Liver (tissue), 9 donors: ENCODE measurements around the gene LAMC3. TPM values are rescaled to one million over a fixed set of nuclear protein-coding genes. Genes with fewer than 3 reads are reported as not detected.

ENCODE experiments used
- DNase-seq: peaks from one replicate; pipeline ENCODE4 v3.0.0-alpha.2; 2017; ENCODE audit warnings: low spot score
- H3K27ac ChIP-seq, 2 donors: one replicate each; pipeline ENCODE4 v1.7.0; 2013; ENCODE audit warnings: inconsistent platforms in 2 of 2, low read length in 2 of 2, control low read depth in 1 of 2, low read depth in 1 of 2, mild to moderate bottlenecking in 1 of 2
- H3K27me3 ChIP-seq, 4 donors: one replicate each; pipeline versions ENCODE4 v1.6.1 to v1.7.0; 2013; ENCODE audit warnings: low read length in 3 of 4, inconsistent platforms in 1 of 4, mild to moderate bottlenecking in 1 of 4, moderate library complexity in 1 of 4; ENCODE audit not compliant: control insufficient read depth in 4 of 4, insufficient read depth in 4 of 4
- H3K36me3 ChIP-seq, 4 donors: one replicate each; pipeline versions ENCODE4 v1.6.1 to v1.7.0; 2013; ENCODE audit warnings: low read length in 3 of 4, mild to moderate bottlenecking in 3 of 4, low read depth in 1 of 4, moderate library complexity in 1 of 4; ENCODE audit not compliant: control insufficient read depth in 4 of 4, insufficient read depth in 3 of 4
- H3K4me1 ChIP-seq, 4 donors: one replicate each; pipeline versions ENCODE4 v1.6.1 to v1.7.0; 2013; ENCODE audit warnings: low read length in 3 of 4, mild to moderate bottlenecking in 3 of 4, moderate library complexity in 1 of 4; ENCODE audit not compliant: control insufficient read depth in 4 of 4, insufficient read depth in 4 of 4
- H3K4me3 ChIP-seq, 3 donors: one replicate each; pipeline versions ENCODE4 v1.6.1 to v1.7.0; 2013; ENCODE audit warnings: low read length in 3 of 3, control low read depth in 1 of 3, low read depth in 1 of 3, mild to moderate bottlenecking in 1 of 3
- H3K9ac ChIP-seq, 2 donors: one replicate each; pipeline ENCODE4 v1.7.0; 2013; ENCODE audit warnings: low read length in 2 of 2, mild to moderate bottlenecking in 2 of 2, moderate library complexity in 2 of 2, control low read depth in 1 of 2, low read depth in 1 of 2
- H3K9me3 ChIP-seq, 4 donors: one replicate each; pipeline versions ENCODE4 v1.6.1 to v1.7.0; 2013; ENCODE audit warnings: low read length in 3 of 4; ENCODE audit not compliant: control insufficient read depth in 4 of 4
- HNF4A ChIP-seq, 2 donors: conservative IDR thresholded peaks; 2 replicates each; pipeline ENCODE4 v1.6.1; 2016; ENCODE audit warnings: antibody characterized with exemption in 2 of 2, mild to moderate bottlenecking in 2 of 2
- JUND ChIP-seq, 2 donors: IDR thresholded peaks; 2 replicates each; pipeline ENCODE4 v1.6.1; 2016; ENCODE audit warnings: antibody characterized with exemption in 2 of 2
- RAD21 ChIP-seq, 2 donors: IDR thresholded peaks; 2 replicates each; pipeline ENCODE4 v1.6.1; 2016; ENCODE audit warnings: antibody characterized with exemption in 2 of 2, mild to moderate bottlenecking in 2 of 2
- SP1 ChIP-seq: IDR thresholded peaks from 2 replicates; pipeline ENCODE4 v1.6.1; 2018; ENCODE audit warnings: antibody characterized with exemption, mild to moderate bottlenecking
- YY1 ChIP-seq: IDR thresholded peaks from 2 replicates; pipeline ENCODE4 v1.6.1; 2016; ENCODE audit warnings: antibody characterized with exemption, mild to moderate bottlenecking
- WGBS: extraction: QIAGEN DNeasy Blood & Tissue Kit; methylation state at CpG from one replicate; pipeline ENCODE4 v1.1.7; 2013; 5-methylcytosine and 5-hydroxymethylcytosine counted together
- polyA plus RNA-seq, 2 donors: library from polyadenylated mRNA; stranded (reverse) in 1 of 2; unstranded in 1 of 2; fragments of 200-250 nt in 1 of 2; fragments of >200 nt in 1 of 2; fragmentation: Nextera tagmentation in 1 of 2; extraction: Ambion mirVana in 1 of 2; gene quantifications; one replicate each; pipeline versions ENCODE4 v1.2.1 to v1.2.3, GENCODE V29; 2013 to 2015
- total RNA-seq, 2 donors: library from RNA; depleted of rRNA; stranded (reverse); fragments of >200 nt; gene quantifications; one replicate each; pipeline ENCODE4 v1.2.3, GENCODE V29; 2014
- TF ChIP-seq, protein P1 (sequence below): IDR thresholded peaks from 2 replicates; pipeline ENCODE4 v1.6.1; 2016; ENCODE audit warnings: antibody characterized with exemption
- TF ChIP-seq, protein P2 (sequence below): fragments of 150-350 bp; IDR thresholded peaks from 2 replicates; pipeline ENCODE4 v1.5.1; 2017; ENCODE audit warnings: improper control_type of control experiment, low read depth, low read length; ENCODE audit not compliant: missing input control
- TF ChIP-seq, protein P3 (sequence below): IDR thresholded peaks from 2 replicates; pipeline ENCODE4 v1.6.1; 2016; ENCODE audit warnings: antibody characterized with exemption
- TF ChIP-seq, protein P4 (sequence below): IDR thresholded peaks from 2 replicates; pipeline ENCODE4 v1.6.1; 2016; ENCODE audit warnings: antibody characterized with exemption, mild to moderate bottlenecking
- donor health status: healthy.
- donor health status: healthy.
- donor health status: healthy.
- donor health status: healthy.
- donor health status: healthy.

The LAMC3 gene
- total and polyA plus RNA-seq, 4 donors, result 1.4 to 5.9 (median 2.9) TPM

DNA sequence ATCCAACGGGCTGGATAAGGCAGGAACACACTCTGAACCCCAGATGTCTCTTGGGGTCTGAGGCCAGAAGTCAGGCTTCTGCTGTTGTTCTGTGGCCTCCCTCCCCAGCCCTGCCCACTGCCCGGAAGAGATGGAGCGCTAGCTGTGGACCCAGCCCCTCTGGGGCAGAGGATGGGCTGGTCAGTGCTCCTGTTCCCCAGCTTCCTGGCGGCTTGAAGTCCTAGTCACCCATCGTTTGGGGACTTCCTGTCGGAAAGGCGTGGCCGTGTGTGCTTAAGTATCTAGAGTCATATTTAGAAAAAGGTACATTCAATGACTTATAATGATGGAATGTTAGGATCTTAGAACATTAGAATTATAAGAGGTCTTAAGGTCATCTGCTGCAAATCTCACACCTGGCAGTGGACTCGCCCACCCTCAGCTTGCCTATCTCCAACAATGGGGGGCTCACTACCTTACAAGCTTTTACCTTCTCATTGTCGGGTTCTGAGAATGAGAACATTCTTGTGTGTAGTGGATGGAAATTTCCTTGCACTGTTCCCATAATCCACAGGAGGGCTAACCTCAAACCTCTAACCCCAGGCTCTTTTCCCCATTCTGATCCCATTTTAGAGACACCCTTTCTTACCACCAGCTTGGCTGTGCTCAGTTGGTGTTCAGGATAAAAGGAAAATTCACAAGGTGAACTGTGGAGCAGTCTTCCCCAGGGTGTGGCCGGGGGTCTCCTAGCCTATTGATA, 74.0 kb downstream of the LAMC3 start:
- Histone ChIP-seq H3K36me3 (no peaks in the 10 kb centered on the region), H3K9ac (no peak overlapping the region), H3K9me3 (no peaks in the 10 kb centered on the region), H3K4me1 (no peaks in the 10 kb centered on the region), H3K27me3 (no peaks in the 10 kb centered on the region), H3K4me3 (no peak overlapping the region), H3K27ac (no peak overlapping the region)
- TF ChIP-seq JUND (IDR thresholded peaks at IDR 0.05), result no peak
- WGBS, result 70% methylated on average over 11 of the region's 11 CpGs
- no peak for DNase-seq

DNA sequence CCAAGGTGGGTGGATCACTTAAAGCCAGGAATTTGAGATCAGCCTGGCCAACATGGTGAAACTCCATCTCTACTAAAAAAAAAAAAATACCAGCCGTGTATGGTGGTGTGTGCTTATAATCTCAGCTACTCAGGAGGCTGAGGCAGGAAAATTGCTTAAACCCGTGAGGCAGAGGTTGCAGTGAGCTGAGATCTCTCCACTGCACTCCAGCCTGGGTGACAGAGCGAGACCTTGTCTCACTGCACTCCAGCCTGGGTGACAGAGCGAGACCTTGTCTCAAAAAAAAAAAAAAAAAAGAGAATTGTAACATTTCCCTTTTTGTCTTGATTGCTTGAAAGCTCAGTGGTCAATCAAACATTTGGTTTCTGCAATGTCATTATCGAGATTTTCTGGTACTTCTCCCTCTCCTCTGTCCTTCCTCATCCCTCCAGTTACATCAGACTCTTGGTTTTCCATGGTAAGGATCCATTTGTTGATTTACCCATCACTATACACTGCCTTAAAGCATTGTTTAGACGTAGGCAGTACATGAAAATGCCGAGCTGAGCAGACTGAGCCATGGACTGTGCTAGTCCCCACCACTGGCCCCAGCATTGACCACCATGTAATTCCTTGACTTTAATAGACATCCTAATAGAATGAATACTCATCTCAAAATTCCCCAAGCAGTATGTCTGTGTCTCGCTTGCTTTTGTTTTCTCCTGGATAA, 75.8 kb downstream of the LAMC3 start:
- Histone ChIP-seq H3K9ac (no peak overlapping the region), H3K27ac (no peak overlapping the region), H3K27me3 (no peaks in the 10 kb centered on the region), H3K9me3 (no peaks in the 10 kb centered on the region), H3K4me1 (no peaks in the 10 kb centered on the region), H3K36me3 (no peaks in the 10 kb centered on the region), H3K4me3 (no peak overlapping the region)
- no peak for TF ChIP-seq SP1
- TF ChIP-seq, protein P1, sequence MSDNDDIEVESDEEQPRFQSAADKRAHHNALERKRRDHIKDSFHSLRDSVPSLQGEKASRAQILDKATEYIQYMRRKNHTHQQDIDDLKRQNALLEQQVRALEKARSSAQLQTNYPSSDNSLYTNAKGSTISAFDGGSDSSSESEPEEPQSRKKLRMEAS, result no peak
- no peak for TF ChIP-seq HNF4A (conservative IDR thresholded peaks at IDR 0.05)
- TF ChIP-seq, protein P2, sequence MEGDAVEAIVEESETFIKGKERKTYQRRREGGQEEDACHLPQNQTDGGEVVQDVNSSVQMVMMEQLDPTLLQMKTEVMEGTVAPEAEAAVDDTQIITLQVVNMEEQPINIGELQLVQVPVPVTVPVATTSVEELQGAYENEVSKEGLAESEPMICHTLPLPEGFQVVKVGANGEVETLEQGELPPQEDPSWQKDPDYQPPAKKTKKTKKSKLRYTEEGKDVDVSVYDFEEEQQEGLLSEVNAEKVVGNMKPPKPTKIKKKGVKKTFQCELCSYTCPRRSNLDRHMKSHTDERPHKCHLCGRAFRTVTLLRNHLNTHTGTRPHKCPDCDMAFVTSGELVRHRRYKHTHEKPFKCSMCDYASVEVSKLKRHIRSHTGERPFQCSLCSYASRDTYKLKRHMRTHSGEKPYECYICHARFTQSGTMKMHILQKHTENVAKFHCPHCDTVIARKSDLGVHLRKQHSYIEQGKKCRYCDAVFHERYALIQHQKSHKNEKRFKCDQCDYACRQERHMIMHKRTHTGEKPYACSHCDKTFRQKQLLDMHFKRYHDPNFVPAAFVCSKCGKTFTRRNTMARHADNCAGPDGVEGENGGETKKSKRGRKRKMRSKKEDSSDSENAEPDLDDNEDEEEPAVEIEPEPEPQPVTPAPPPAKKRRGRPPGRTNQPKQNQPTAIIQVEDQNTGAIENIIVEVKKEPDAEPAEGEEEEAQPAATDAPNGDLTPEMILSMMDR, result no peak
- TF ChIP-seq, protein P3, sequence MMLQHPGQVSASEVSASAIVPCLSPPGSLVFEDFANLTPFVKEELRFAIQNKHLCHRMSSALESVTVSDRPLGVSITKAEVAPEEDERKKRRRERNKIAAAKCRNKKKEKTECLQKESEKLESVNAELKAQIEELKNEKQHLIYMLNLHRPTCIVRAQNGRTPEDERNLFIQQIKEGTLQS, result no peak
- no peak for TF ChIP-seq RAD21 (IDR thresholded peaks at IDR 0.05)
- TF ChIP-seq YY1, result no peak
- TF ChIP-seq, protein P4, sequence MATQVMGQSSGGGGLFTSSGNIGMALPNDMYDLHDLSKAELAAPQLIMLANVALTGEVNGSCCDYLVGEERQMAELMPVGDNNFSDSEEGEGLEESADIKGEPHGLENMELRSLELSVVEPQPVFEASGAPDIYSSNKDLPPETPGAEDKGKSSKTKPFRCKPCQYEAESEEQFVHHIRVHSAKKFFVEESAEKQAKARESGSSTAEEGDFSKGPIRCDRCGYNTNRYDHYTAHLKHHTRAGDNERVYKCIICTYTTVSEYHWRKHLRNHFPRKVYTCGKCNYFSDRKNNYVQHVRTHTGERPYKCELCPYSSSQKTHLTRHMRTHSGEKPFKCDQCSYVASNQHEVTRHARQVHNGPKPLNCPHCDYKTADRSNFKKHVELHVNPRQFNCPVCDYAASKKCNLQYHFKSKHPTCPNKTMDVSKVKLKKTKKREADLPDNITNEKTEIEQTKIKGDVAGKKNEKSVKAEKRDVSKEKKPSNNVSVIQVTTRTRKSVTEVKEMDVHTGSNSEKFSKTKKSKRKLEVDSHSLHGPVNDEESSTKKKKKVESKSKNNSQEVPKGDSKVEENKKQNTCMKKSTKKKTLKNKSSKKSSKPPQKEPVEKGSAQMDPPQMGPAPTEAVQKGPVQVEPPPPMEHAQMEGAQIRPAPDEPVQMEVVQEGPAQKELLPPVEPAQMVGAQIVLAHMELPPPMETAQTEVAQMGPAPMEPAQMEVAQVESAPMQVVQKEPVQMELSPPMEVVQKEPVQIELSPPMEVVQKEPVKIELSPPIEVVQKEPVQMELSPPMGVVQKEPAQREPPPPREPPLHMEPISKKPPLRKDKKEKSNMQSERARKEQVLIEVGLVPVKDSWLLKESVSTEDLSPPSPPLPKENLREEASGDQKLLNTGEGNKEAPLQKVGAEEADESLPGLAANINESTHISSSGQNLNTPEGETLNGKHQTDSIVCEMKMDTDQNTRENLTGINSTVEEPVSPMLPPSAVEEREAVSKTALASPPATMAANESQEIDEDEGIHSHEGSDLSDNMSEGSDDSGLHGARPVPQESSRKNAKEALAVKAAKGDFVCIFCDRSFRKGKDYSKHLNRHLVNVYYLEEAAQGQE, result no peak
- DNase-seq, result no peak
- WGBS, result 75% methylated on average over 8 of the region's 8 CpGs
